C4-2B (cell line): ENCODE results near the gene ZNF598.

Experiments
- CTCF ChIP-seq: fragments of 450-650 bp; conservative IDR thresholded peaks from 2 replicates; pipeline ENCODE4 v1.5.1; 2017; ENCODE audit warnings: mild to moderate bottlenecking
- ZFX ChIP-seq: fragments of 450-650 bp; IDR thresholded peaks from 2 replicates; pipeline ENCODE4 v1.6.1; 2017

- TF ChIP-seq CTCF (no peak), ZFX (no peak)
Measured at GRCh38 chr16:1972490-1972877, 37.1 kb downstream of the ZNF598 start.
